CD4-positive, alpha-beta memory T cell (primary cell): ENCODE data around the gene BPIFB1. TPM values are rescaled to one million over a fixed set of nuclear protein-coding genes. Genes with fewer than 3 reads are reported as not detected.

Source experiments
- CTCF ChIA-PET: fragments of 350-600 bp; sonication (Branson Sonifier 250); formaldehyde crosslinking; loops from one replicate; lab custom pipeline; 2021; ENCODE audit warnings: inconsistent platforms; ENCODE audit not compliant: partially characterized antibody; lab: Charles Lee
- POLR2A ChIA-PET: fragments of 350-600 bp; sonication (Branson Sonifier 250); formaldehyde crosslinking; loops from one replicate; lab custom pipeline; 2021; ENCODE audit not compliant: partially characterized antibody; lab: Charles Lee
- DNase-seq, 5 donors: peaks; one replicate each; pipeline versions ENCODE4 v3.0.0 to v3.0.0-alpha.2; 2020 to 2022; ENCODE audit warnings: mixed read lengths in 1 of 5
- H3K27ac ChIP-seq: one replicate; pipeline ENCODE4 v1.7.0; 2013; ENCODE audit warnings: low read depth, low read length
- H3K27me3 ChIP-seq: 2 replicates; pipeline ENCODE4 v1.7.0; 2013; ENCODE audit warnings: mild to moderate bottlenecking, low read length, moderate library complexity; ENCODE audit not compliant: insufficient read depth
- H3K36me3 ChIP-seq: 2 replicates; pipeline ENCODE4 v1.7.0; 2013; ENCODE audit warnings: mild to moderate bottlenecking, low read length, moderate library complexity; ENCODE audit not compliant: insufficient read depth
- H3K4me1 ChIP-seq: 2 replicates; pipeline ENCODE4 v1.7.0; 2013; ENCODE audit warnings: mild to moderate bottlenecking, low read length, moderate library complexity; ENCODE audit not compliant: insufficient read depth
- H3K4me3 ChIP-seq, 2 donors: one replicate each; pipeline ENCODE4 v1.7.0; 2013; ENCODE audit warnings: low read length in 2 of 2, mild to moderate bottlenecking in 1 of 2
- H3K9me3 ChIP-seq, 2 donors: one replicate each; pipeline ENCODE4 v1.7.0; 2013; ENCODE audit warnings: low read length in 2 of 2, control low read depth in 1 of 2; ENCODE audit not compliant: control insufficient read depth in 1 of 2
- H3K27ac Mint-ChIP-seq, 7 donors: one replicate each; pipeline ENCODE4 v1.8.0; 2020 to 2021; ENCODE audit warnings: mixed read lengths in 7 of 7, mild to moderate bottlenecking in 6 of 7, inconsistent platforms in 3 of 7, moderate library complexity in 3 of 7
- H3K27me3 Mint-ChIP-seq, 2 donors: one replicate each; pipeline ENCODE4 v1.8.0; 2020 to 2021; ENCODE audit warnings: mixed read lengths in 2 of 2
- H3K36me3 Mint-ChIP-seq, 2 donors: one replicate each; pipeline ENCODE4 v1.8.0; 2020 to 2021; ENCODE audit warnings: mixed read lengths in 2 of 2, inconsistent platforms in 1 of 2, mild to moderate bottlenecking in 1 of 2
- H3K4me1 Mint-ChIP-seq, 4 donors: one replicate each; pipeline ENCODE4 v1.8.0; 2020 to 2021; ENCODE audit warnings: mixed read lengths in 4 of 4, mild to moderate bottlenecking in 1 of 4
- H3K4me3 Mint-ChIP-seq, 8 donors: one replicate each; pipeline ENCODE4 v1.8.0; 2020 to 2021; ENCODE audit warnings: mixed read lengths in 8 of 8, mild to moderate bottlenecking in 7 of 8, moderate library complexity in 6 of 8, inconsistent platforms in 3 of 8
- H3K9me3 Mint-ChIP-seq, 8 donors: one replicate each; pipeline ENCODE4 v1.8.0; 2020 to 2021; ENCODE audit warnings: mixed read lengths in 8 of 8, mild to moderate bottlenecking in 5 of 8, inconsistent platforms in 3 of 8, moderate library complexity in 1 of 8
- intact Hi-C: fragments of 100-400 bp; cut with micrococcal nuclease; formaldehyde crosslinking; loops from one replicate; pipeline ENCODE4 v1.15.1; 2023
- polyA plus RNA-seq, 2 donors: library from polyadenylated mRNA; unstranded; fragments of 300-500 nt; fragmentation: Illumina TruSeq; gene quantifications; one replicate each; pipeline ENCODE4 v1.2.3, GENCODE V29; 2021
- total RNA-seq, 2 experiments: library from RNA; stranded (reverse); gene quantifications; one replicate each; pipeline ENCODE4 v1.2.3, GENCODE V29; 2021

The BPIFB1 gene
- total and polyA plus RNA-seq, 4 experiments from 2014 or later = not detected

- H3K36me3 ChIP-seq = no peaks in the 10 kb centered on the region
- Mint-ChIP-seq H3K4me3 (no peak overlapping the region), H3K9me3 (peaks cover 0 to 2% (median 0%) of the 10 kb centered on the region in 8 donors), H3K4me1 (peaks cover 0 to 2% (median 0%) of the 10 kb centered on the region in 4 donors), H3K27me3 (peaks cover 0 to 3% of the 10 kb centered on the region in 2 donors), H3K36me3 (no peaks in the 10 kb centered on the region), H3K27ac (no peak overlapping the region)
- no peak for DNase-seq
- ChIA-PET POLR2A (no interaction called here), CTCF (no interaction called here)
- no peak overlapping the region for H3K27ac ChIP-seq
- no peaks in the 10 kb centered on the region for H3K4me1 ChIP-seq
- no peaks in the 10 kb centered on the region for H3K27me3 ChIP-seq
- H3K9me3 ChIP-seq = no peaks in the 10 kb centered on the region
- no peak overlapping the region for H3K4me3 ChIP-seq
- intact Hi-C loops = no loop called here
Observed at GRCh38 chr20:33306807-33307206, 23.8 kb downstream of the BPIFB1 start.

GRCh38 chr20:33308668-33309067 lies 25.7 kb downstream of the BPIFB1 start:
- Histone ChIP-seq H3K4me1 (no peaks in the 10 kb centered on the region), H3K4me3 (no peak overlapping the region), H3K27me3 (no peaks in the 10 kb centered on the region), H3K36me3 (no peaks in the 10 kb centered on the region), H3K27ac (no peak overlapping the region), H3K9me3 (no peaks in the 10 kb centered on the region)
- Mint-ChIP-seq H3K9me3 (peaks cover 0 to 2% (median 0%) of the 10 kb centered on the region in 8 donors), H3K4me1 (peaks cover 0 to 2% (median 0%) of the 10 kb centered on the region in 4 donors), H3K27me3 (peaks cover 0 to 3% of the 10 kb centered on the region in 2 donors), H3K36me3 (no peaks in the 10 kb centered on the region), H3K4me3 (no peak overlapping the region), H3K27ac (no peak overlapping the region)
- CTCF ChIA-PET = interaction anchor here (1.5 kb wide), 1 partner anchor 9 kb away, joined by 3 read pairs; no protein-coding TSS in a partner anchor
- DNase-seq = no peak
- POLR2A ChIA-PET = no interaction called here
- intact Hi-C loops = no loop called here

- no peak overlapping the region for H3K4me3 ChIP-seq
- no peaks in the 10 kb centered on the region for H3K27me3 ChIP-seq
- ChIA-PET POLR2A (no interaction called here), CTCF (interaction anchor here (1.5 to 1.7 kb wide), 2 partner anchors 9 to 10 kb away, joined by 3 to 6 read pairs; no protein-coding TSS in a partner anchor)
- H3K36me3 ChIP-seq = no peaks in the 10 kb centered on the region
- peaks cover 0 to 3% of the 10 kb centered on the region in 2 donors for H3K27me3 Mint-ChIP-seq
- peaks cover 0 to 2% (median 0%) of the 10 kb centered on the region in 8 donors for H3K9me3 Mint-ChIP-seq
- H3K4me1 Mint-ChIP-seq = peaks cover 0 to 2% (median 0%) of the 10 kb centered on the region in 4 donors
- no peaks in the 10 kb centered on the region for H3K9me3 ChIP-seq
- H3K36me3 Mint-ChIP-seq = no peaks in the 10 kb centered on the region
- H3K27ac ChIP-seq = no peak overlapping the region
- H3K27ac Mint-ChIP-seq = no peak overlapping the region
- no peak for DNase-seq
- intact Hi-C loops = no loop called here
- H3K4me1 ChIP-seq = no peaks in the 10 kb centered on the region
- no peak overlapping the region for H3K4me3 Mint-ChIP-seq
Observed at GRCh38 chr20:33309631-33310030, 26.6 kb downstream of the BPIFB1 start.

- ChIA-PET CTCF (interaction anchor here (1.7 kb wide), 1 partner anchor 10 kb away, joined by 6 read pairs; no protein-coding TSS in a partner anchor), POLR2A (interaction anchor here (0.6 kb wide), 1 partner anchor 1511 kb away, joined by 3 read pairs; no protein-coding TSS in a partner anchor)
- peaks cover 0 to 2% (median 0%) of the 10 kb centered on the region in 4 donors for H3K4me1 Mint-ChIP-seq
- H3K27ac ChIP-seq = no peak overlapping the region
- peaks cover 3% of the 10 kb centered on the region in 2 donors for H3K27me3 Mint-ChIP-seq
- no peaks in the 10 kb centered on the region for H3K4me1 ChIP-seq
- H3K36me3 Mint-ChIP-seq = no peaks in the 10 kb centered on the region
- no peak overlapping the region for H3K4me3 ChIP-seq
- H3K9me3 ChIP-seq = no peaks in the 10 kb centered on the region
- no peaks in the 10 kb centered on the region for H3K9me3 Mint-ChIP-seq
- H3K27ac Mint-ChIP-seq = no peak overlapping the region
- intact Hi-C loops = no loop called here
- no peaks in the 10 kb centered on the region for H3K36me3 ChIP-seq
- DNase-seq = no peak
- no peaks in the 10 kb centered on the region for H3K27me3 ChIP-seq
- H3K4me3 Mint-ChIP-seq = no peak overlapping the region
Observed at GRCh38 chr20:33310327-33310899, 27.4 kb downstream of the BPIFB1 start.

GRCh38 chr20:33311011-33311410 lies 28.0 kb downstream of the BPIFB1 start:
- H3K4me1 Mint-ChIP-seq = peaks cover 0 to 2% (median 0%) of the 10 kb centered on the region in 4 donors
- Histone ChIP-seq H3K4me3 (no peak overlapping the region), H3K9me3 (no peaks in the 10 kb centered on the region), H3K36me3 (no peaks in the 10 kb centered on the region), H3K4me1 (no peaks in the 10 kb centered on the region), H3K27ac (no peak overlapping the region), H3K27me3 (no peaks in the 10 kb centered on the region)
- CTCF ChIA-PET = interaction anchor here (1.7 kb wide), 1 partner anchor 11 kb away, joined by 6 read pairs; no protein-coding TSS in a partner anchor
- intact Hi-C loops = no loop called here
- no peaks in the 10 kb centered on the region for H3K9me3 Mint-ChIP-seq
- H3K36me3 Mint-ChIP-seq = no peaks in the 10 kb centered on the region
- DNase-seq = no peak
- peaks cover 3% of the 10 kb centered on the region in 2 donors for H3K27me3 Mint-ChIP-seq
- POLR2A ChIA-PET = interaction anchor here (0.6 kb wide), 1 partner anchor 1510 kb away, joined by 3 read pairs; no protein-coding TSS in a partner anchor
- no peak overlapping the region for H3K4me3 Mint-ChIP-seq
- no peak overlapping the region for H3K27ac Mint-ChIP-seq

GRCh38 chr20:33311996-33312395 lies 29.0 kb downstream of the BPIFB1 start:
- ChIA-PET POLR2A (no interaction called here), CTCF (interaction anchor here (0.8 kb wide), 1 partner anchor 11 kb away, joined by 3 read pairs; no protein-coding TSS in a partner anchor)
- no peak overlapping the region for H3K27ac Mint-ChIP-seq
- H3K36me3 Mint-ChIP-seq = no peaks in the 10 kb centered on the region
- peaks cover 3 to 5% of the 10 kb centered on the region in 2 donors for H3K27me3 Mint-ChIP-seq
- H3K36me3 ChIP-seq = no peaks in the 10 kb centered on the region
- H3K27me3 ChIP-seq = no peaks in the 10 kb centered on the region
- no peaks in the 10 kb centered on the region for H3K9me3 Mint-ChIP-seq
- no peak overlapping the region for H3K27ac ChIP-seq
- no peaks in the 10 kb centered on the region for H3K9me3 ChIP-seq
- no peak for DNase-seq
- H3K4me1 ChIP-seq = no peaks in the 10 kb centered on the region
- peaks cover 0 to 2% (median 0%) of the 10 kb centered on the region in 4 donors for H3K4me1 Mint-ChIP-seq
- intact Hi-C loops = no loop called here
- no peak overlapping the region for H3K4me3 ChIP-seq
- H3K4me3 Mint-ChIP-seq = no peak overlapping the region

GRCh38 chr20:33312583-33312982 lies 29.6 kb downstream of the BPIFB1 start:
- Mint-ChIP-seq H3K9me3 (no peaks in the 10 kb centered on the region), H3K36me3 (no peaks in the 10 kb centered on the region), H3K27me3 (peaks cover 3 to 5% of the 10 kb centered on the region in 2 donors), H3K27ac (no peak overlapping the region), H3K4me1 (peaks cover 0 to 2% (median 0%) of the 10 kb centered on the region in 4 donors), H3K4me3 (no peak overlapping the region)
- Histone ChIP-seq H3K9me3 (no peaks in the 10 kb centered on the region), H3K4me1 (no peaks in the 10 kb centered on the region), H3K36me3 (no peaks in the 10 kb centered on the region), H3K27ac (no peak overlapping the region), H3K4me3 (no peak overlapping the region), H3K27me3 (no peaks in the 10 kb centered on the region)
- CTCF ChIA-PET = interaction anchor here (0.8 kb wide), 1 partner anchor 11 kb away, joined by 3 read pairs; no protein-coding TSS in a partner anchor
- intact Hi-C loops = no loop called here
- DNase-seq = no peak
- POLR2A ChIA-PET = no interaction called here
